Measurements from ENCODE around the gene MYLK3. TPM values are rescaled to one million over a fixed set of nuclear protein-coding genes. Genes with fewer than 3 reads are reported as not detected.
"Not testable (repeated sequence)": the region's sequence is repeated elsewhere in the genome, so short reads cannot be mapped to it uniquely, and the experiment has no call there.

The MYLK3 gene
- under 1 TPM in 1 of 2 experiments, not detected in 1; 0.23 TPM for total RNA-seq

- Mint-ChIP-seq H3K36me3 (ENCODE audit: low read depth) (no peaks in the 10 kb centered on the region), H3K27me3 (ENCODE audit: low read depth) (no peaks in the 10 kb centered on the region), H3K27ac (no peak within 1 kb of the TSS), H3K4me3 (no peak within 1 kb of the TSS), H3K9me3 (ENCODE audit: insufficient read depth) (no peaks in the 10 kb centered on the region), H3K4me1 (ENCODE audit: low read depth) (peaks cover 5% of the 10 kb centered on the region)
- CTCF ChIA-PET = no interaction called here
- POLR2A ChIA-PET = no interaction called here
- no peak for ATAC-seq
- no peak for DNase-seq
Measured at GRCh38 chr16:46747777-46748651, at the start of gene MYLK3. TSS of gene MYLK3 (minus strand) at chr16:46748344. CDS start at chr16:46748193, 151 bp downstream.

GRCh38 chr16:46797501-46797900 is 49.4 kb upstream of the MYLK3 start:
- H3K27ac Mint-ChIP-seq = no peak overlapping the region

GRCh38 chr16:46796764-46797269 is 48.7 kb upstream of the MYLK3 start:
- ChIA-PET CTCF (no interaction called here), POLR2A (no interaction called here)
- Mint-ChIP-seq H3K27me3 (ENCODE audit: low read depth) (no peaks in the 10 kb centered on the region), H3K4me3 (no peak overlapping the region), H3K4me1 (ENCODE audit: low read depth) (no peaks in the 10 kb centered on the region), H3K36me3 (ENCODE audit: low read depth) (peaks cover 26% of the 10 kb centered on the region), H3K9me3 (ENCODE audit: insufficient read depth) (peaks cover 22% of the 10 kb centered on the region), H3K27ac (no peak overlapping the region)
- no peak for ATAC-seq
- no peak for DNase-seq

More at GRCh38 chr16:46797501-46797900, 49.4 kb upstream of the MYLK3 start:
- Mint-ChIP-seq H3K4me1 (ENCODE audit: low read depth) (no peaks in the 10 kb centered on the region), H3K4me3 (no peak overlapping the region), H3K36me3 (ENCODE audit: low read depth) (peaks cover 27% of the 10 kb centered on the region), H3K27me3 (ENCODE audit: low read depth) (no peaks in the 10 kb centered on the region), H3K9me3 (ENCODE audit: insufficient read depth) (peaks cover 19% of the 10 kb centered on the region)
- ChIA-PET POLR2A (no interaction called here), CTCF (interaction anchor here (1.5 kb wide), 1 partner anchor 10 kb away, joined by 4 read pairs; no protein-coding TSS in a partner anchor)
- no peak for DNase-seq
- ATAC-seq = no peak

- ChIA-PET CTCF (interaction anchor here (1.5 kb wide), 1 partner anchor 9 kb away, joined by 3 read pairs; no protein-coding TSS in a partner anchor), POLR2A (no interaction called here)
- H3K9me3 Mint-ChIP-seq (ENCODE audit: insufficient read depth) = peaks cover 22% of the 10 kb centered on the region
- H3K36me3 Mint-ChIP-seq (ENCODE audit: low read depth) = peaks cover 28% of the 10 kb centered on the region
- no peak for ATAC-seq
- peaks cover 17% of the 10 kb centered on the region for H3K4me1 Mint-ChIP-seq (ENCODE audit: low read depth)
- no peaks in the 10 kb centered on the region for H3K27me3 Mint-ChIP-seq (ENCODE audit: low read depth)
- H3K27ac Mint-ChIP-seq = no peak overlapping the region
- no peak for DNase-seq
- no peak overlapping the region for H3K4me3 Mint-ChIP-seq
Measured at GRCh38 chr16:46793841-46794240, 45.7 kb upstream of the MYLK3 start.

- Mint-ChIP-seq H3K4me3 (peak overlapping the region; percentile 73), H3K36me3 (ENCODE audit: low read depth) (peaks cover 21% of the 10 kb centered on the region), H3K27me3 (ENCODE audit: low read depth) (no peaks in the 10 kb centered on the region), H3K4me1 (ENCODE audit: low read depth) (peaks cover 17% of the 10 kb centered on the region), H3K27ac (no peak overlapping the region), H3K9me3 (ENCODE audit: insufficient read depth) (peaks cover 22% of the 10 kb centered on the region)
- ATAC-seq (no peak), DNase-seq (no peak)
- ChIA-PET POLR2A (interaction anchor here (0.6 to 1.3 kb wide), 3 partner anchors 9 to 170 kb away, joined by 3 to 4 read pairs (median 3); partner anchors contain the start of gene SHCBP1), CTCF (interaction anchor here (1.3 to 1.8 kb wide), 2 partner anchors 10 to 12 kb away, joined by 3 to 6 read pairs; no protein-coding TSS in a partner anchor)
Measured at GRCh38 chr16:46790599-46791270, 42.6 kb upstream of the MYLK3 start.

DNA sequence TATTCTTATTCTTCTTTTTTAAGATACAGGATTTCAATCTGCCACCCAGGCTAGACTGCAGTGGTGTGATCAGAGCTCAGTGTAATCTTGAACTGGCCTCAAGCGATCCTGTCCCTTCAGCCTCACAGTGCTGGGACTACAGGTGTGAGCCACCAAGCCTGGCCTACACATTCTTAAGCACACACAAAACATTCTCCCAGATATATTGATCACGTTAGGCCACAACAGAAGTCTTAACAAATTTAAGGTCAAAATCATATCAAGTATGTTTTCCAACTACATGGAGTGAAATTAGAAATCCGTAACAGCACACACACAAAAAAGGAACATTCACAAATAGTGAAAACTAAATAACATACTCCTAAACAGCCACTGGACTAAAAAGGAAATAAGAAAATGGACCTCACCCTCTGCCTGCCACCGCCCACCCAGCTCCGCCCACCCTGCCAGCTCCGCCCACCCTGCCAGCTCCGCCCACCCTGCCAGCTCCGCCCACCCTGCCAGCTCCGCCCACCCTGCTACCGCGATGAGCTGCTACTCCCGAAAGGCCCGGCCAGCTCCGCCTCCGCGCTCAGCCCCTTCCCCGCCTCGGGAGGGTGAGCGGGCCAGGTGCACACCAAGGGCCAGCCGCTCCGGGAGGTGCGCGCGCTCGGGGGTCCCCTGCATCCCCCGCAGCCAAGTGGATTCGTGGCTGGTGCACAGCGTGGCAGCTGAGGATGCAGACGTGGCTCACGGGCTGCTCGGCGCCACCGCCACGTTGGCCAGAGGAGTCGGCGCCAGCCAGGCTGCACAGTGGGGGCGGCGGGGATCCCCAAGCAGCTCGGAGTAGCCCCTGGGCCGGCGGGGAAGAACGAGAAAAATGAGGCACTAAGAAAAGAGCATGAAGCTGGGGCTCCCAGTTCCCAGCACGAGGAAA is 41.6 kb upstream of the MYLK3 start:
- peaks cover 13% of the 10 kb centered on the region for H3K9me3 Mint-ChIP-seq (ENCODE audit: insufficient read depth)
- peaks cover 12% of the 10 kb centered on the region for H3K36me3 Mint-ChIP-seq (ENCODE audit: low read depth)
- H3K4me1 Mint-ChIP-seq (ENCODE audit: low read depth) = peaks cover 17% of the 10 kb centered on the region
- ChIA-PET POLR2A (interaction anchor here (0.6 to 1.3 kb wide), 2 partner anchors 10 to 169 kb away, joined by 3 read pairs; partner anchors contain the start of gene SHCBP1), CTCF (interaction anchor here (0.9 to 1.8 kb wide), 5 partner anchors 11 to 100 kb away, joined by 3 to 6 read pairs (median 3); partner anchors contain the start of gene ORC6)
- no peaks in the 10 kb centered on the region for H3K27me3 Mint-ChIP-seq (ENCODE audit: low read depth)
- DNase-seq (peak; percentile 82), ATAC-seq (peak; percentile 99)
- H3K4me3 Mint-ChIP-seq = peak overlapping the region; percentile 73
- H3K27ac Mint-ChIP-seq = peak overlapping the region; percentile 64

- H3K27ac Mint-ChIP-seq = no peak overlapping the region
- POLR2A ChIA-PET = no interaction called here
- no peak for ATAC-seq
Measured at GRCh38 chr16:46788891-46789474, 40.8 kb upstream of the MYLK3 start.

DNA sequence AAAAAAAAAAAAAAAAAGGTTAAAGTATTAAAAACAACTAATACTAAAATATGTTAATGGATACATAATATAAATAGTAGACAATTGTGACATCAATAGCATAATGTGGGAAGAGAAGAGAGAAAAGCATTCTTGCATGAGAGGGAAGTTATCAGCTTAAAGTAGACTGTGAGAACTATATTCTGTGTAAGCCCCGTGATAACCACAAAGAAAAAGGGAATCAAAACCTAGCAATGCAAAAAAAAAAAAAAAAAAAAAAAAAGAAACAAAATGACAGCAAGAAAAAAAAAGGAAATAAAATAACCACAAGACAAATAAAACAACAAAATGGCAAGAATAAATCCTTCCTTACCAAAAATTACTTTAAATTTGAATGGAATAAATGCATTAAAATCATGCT is 39.8 kb upstream of the MYLK3 start:
- Mint-ChIP-seq H3K4me1 (ENCODE audit: low read depth) (peaks cover 19% of the 10 kb centered on the region), H3K4me3 (no peak overlapping the region), H3K36me3 (ENCODE audit: low read depth) (peaks cover 5% of the 10 kb centered on the region), H3K9me3 (ENCODE audit: insufficient read depth) (peaks cover 3% of the 10 kb centered on the region), H3K27me3 (ENCODE audit: low read depth) (no peaks in the 10 kb centered on the region), H3K27ac (no peak overlapping the region)
- ATAC-seq (no peak), DNase-seq (no peak)
- ChIA-PET POLR2A (no interaction called here), CTCF (no interaction called here)

More at GRCh38 chr16:46788891-46789474, 40.8 kb upstream of the MYLK3 start:
- Mint-ChIP-seq H3K4me1 (ENCODE audit: low read depth) (peaks cover 17% of the 10 kb centered on the region), H3K4me3 (no peak overlapping the region), H3K36me3 (ENCODE audit: low read depth) (peaks cover 8% of the 10 kb centered on the region), H3K9me3 (ENCODE audit: insufficient read depth) (peaks cover 8% of the 10 kb centered on the region), H3K27me3 (ENCODE audit: low read depth) (no peaks in the 10 kb centered on the region)
- no peak for DNase-seq
- CTCF ChIA-PET = interaction anchor here (1.8 kb wide), 1 partner anchor 12 kb away, joined by 6 read pairs; no protein-coding TSS in a partner anchor

- ChIA-PET POLR2A (no interaction called here), CTCF (interaction anchor here (1.1 to 1.2 kb wide), 2 partner anchors 16 to 1846 kb away, joined by 3 read pairs; no protein-coding TSS in a partner anchor)
- no peak for ATAC-seq
- Mint-ChIP-seq H3K27ac (no peak overlapping the region), H3K36me3 (ENCODE audit: low read depth) (peaks cover 5% of the 10 kb centered on the region), H3K4me1 (ENCODE audit: low read depth) (peaks cover 11% of the 10 kb centered on the region), H3K4me3 (no peak overlapping the region), H3K9me3 (ENCODE audit: insufficient read depth) (no peaks in the 10 kb centered on the region), H3K27me3 (ENCODE audit: low read depth) (no peaks in the 10 kb centered on the region)
- DNase-seq = no peak
Measured at GRCh38 chr16:46785076-46785845, 37.1 kb upstream of the MYLK3 start.

GRCh38 chr16:46784569-46784968 is 36.4 kb upstream of the MYLK3 start:
- H3K4me3 Mint-ChIP-seq; H3K27me3 Mint-ChIP-seq (ENCODE audit: low read depth); H3K4me1 Mint-ChIP-seq (ENCODE audit: low read depth); DNase-seq; H3K36me3 Mint-ChIP-seq (ENCODE audit: low read depth); ATAC-seq; POLR2A ChIA-PET; H3K9me3 Mint-ChIP-seq (ENCODE audit: insufficient read depth); H3K27ac Mint-ChIP-seq; CTCF ChIA-PET: not testable (repeated sequence)

Data from activated CD8-positive, alpha-beta T cell treated with anti-CD3 and anti-CD28 coated beads, Interleukin-2, amount 10 ng/mL, durations not matched to agents 7 days and 5 days (primary cell).